CD4-positive, alpha-beta T cell treated with Interleukin-4 for 1 hour (primary cell): ENCODE data around the gene DNPH1.

Experiments used
- DNase-seq, 2 donors: peaks; one replicate each; pipeline ENCODE4 v3.0.0-alpha.2; 2020 to 2022

DNPH1 gene

GRCh38 chr6:43263314-43264178 is 34.3 kb upstream of the DNPH1 start:
- DNase-seq = peak; percentile 78 to 80

GRCh38 chr6:43262780-43263313 is 33.6 kb upstream of the DNPH1 start:
- no peak for DNase-seq

- DNase-seq = no peak
Observed at GRCh38 chr6:43262000-43262779, 32.9 kb upstream of the DNPH1 start.

GRCh38 chr6:43261198-43261597 is 31.9 kb upstream of the DNPH1 start:
- no peak for DNase-seq

- no peak for DNase-seq
Observed at GRCh38 chr6:43260791-43261190, 31.5 kb upstream of the DNPH1 start.

GRCh38 chr6:43258807-43259686 is 29.8 kb upstream of the DNPH1 start:
- no peak for DNase-seq

- no peak for DNase-seq
Observed at GRCh38 chr6:43258180-43258579, 28.9 kb upstream of the DNPH1 start.

GRCh38 chr6:43257367-43258145 is 28.3 kb upstream of the DNPH1 start:
- no peak for DNase-seq

GRCh38 chr6:43256670-43257366 is 27.5 kb upstream of the DNPH1 start:
- no peak for DNase-seq

GRCh38 chr6:43255408-43256054 is 26.2 kb upstream of the DNPH1 start:
- DNase-seq = no peak

- no peak for DNase-seq
Observed at GRCh38 chr6:43254846-43255245, 25.6 kb upstream of the DNPH1 start.

- no peak for DNase-seq
Observed at GRCh38 chr6:43254138-43254817, 25.0 kb upstream of the DNPH1 start.

- no peak for DNase-seq
Observed at GRCh38 chr6:43253401-43253800, 24.1 kb upstream of the DNPH1 start.

GRCh38 chr6:43250992-43251373 is 21.7 kb upstream of the DNPH1 start:
- no peak for DNase-seq

GRCh38 chr6:43248791-43249190 is 19.5 kb upstream of the DNPH1 start:
- DNase-seq = no peak

- DNase-seq = no peak
Observed at GRCh38 chr6:43248101-43248500, 18.8 kb upstream of the DNPH1 start.

- DNase-seq = peak; percentile 81
Observed at GRCh38 chr6:43247114-43247999, 18.1 kb upstream of the DNPH1 start.

GRCh38 chr6:43246301-43247113 is 17.2 kb upstream of the DNPH1 start:
- DNase-seq = peak; percentile 24 to 42
